Endodermal cell (in vitro differentiated cells): ENCODE data around the gene ST7. TPM values are rescaled to one million over a fixed set of nuclear protein-coding genes. Genes with fewer than 3 reads are reported as not detected.

ENCODE experiments used
- DNase-seq: peaks from one replicate; pipeline ENCODE4 v3.0.0-alpha.2; 2017
- H3K27ac ChIP-seq: 2 replicates; pipeline ENCODE4 v1.5.1; 2013; ENCODE audit warnings: mild to moderate bottlenecking, low read depth, low read length, moderate library complexity
- H3K27me3 ChIP-seq: 2 replicates; pipeline ENCODE4 v1.6.1; 2013; ENCODE audit warnings: mild to moderate bottlenecking, low read length, moderate library complexity; ENCODE audit not compliant: insufficient read depth, control insufficient read depth, poor library complexity, severe bottlenecking
- H3K36me3 ChIP-seq: 2 replicates; pipeline ENCODE4 v1.7.0; 2013; ENCODE audit warnings: mild to moderate bottlenecking, low read length, moderate library complexity; ENCODE audit not compliant: control insufficient read depth, insufficient read depth
- H3K4me1 ChIP-seq: one replicate; pipeline ENCODE4 v1.7.0; 2013; ENCODE audit warnings: low read length; ENCODE audit not compliant: control insufficient read depth, insufficient read depth
- H3K4me3 ChIP-seq: 2 replicates; pipeline ENCODE4 v1.5.1; 2013; ENCODE audit warnings: mild to moderate bottlenecking, low read length, moderate library complexity
- H3K9ac ChIP-seq: 2 replicates; pipeline ENCODE4 v1.6.1; 2013; ENCODE audit warnings: mild to moderate bottlenecking, low read length, moderate library complexity; ENCODE audit not compliant: poor library complexity, severe bottlenecking; ENCODE audit errors: extremely low read depth
- H3K9me3 ChIP-seq: 2 replicates; pipeline ENCODE4 v1.6.1; 2013; ENCODE audit warnings: mild to moderate bottlenecking, low read length, moderate library complexity; ENCODE audit not compliant: control insufficient read depth
- H3K27ac Mint-ChIP-seq: 2 replicates; pipeline ENCODE4 v1.8.0; 2020; ENCODE audit warnings: mixed read lengths
- H3K27me3 Mint-ChIP-seq: 2 replicates; pipeline ENCODE4 v1.8.0; 2021; ENCODE audit warnings: mild to moderate bottlenecking, mixed read lengths; ENCODE audit not compliant: insufficient read depth
- H3K36me3 Mint-ChIP-seq: 2 replicates; pipeline ENCODE4 v1.8.0; 2020; ENCODE audit warnings: low read depth, mixed read lengths
- H3K4me1 Mint-ChIP-seq: 2 replicates; pipeline ENCODE4 v1.8.0; 2020; ENCODE audit warnings: mixed read lengths
- H3K4me3 Mint-ChIP-seq: 2 replicates; pipeline ENCODE4 v1.8.0; 2020; ENCODE audit warnings: mild to moderate bottlenecking, moderate library complexity, mixed read lengths
- H3K9me3 Mint-ChIP-seq: 2 replicates; pipeline ENCODE4 v1.8.0; 2020; ENCODE audit warnings: mild to moderate bottlenecking, mixed read lengths
- CTCF ChIP-seq: fragments of 200-600 bp; sonication (generic); conservative IDR thresholded peaks from 2 replicates; pipeline ENCODE4 v1.5.0; 2021; ENCODE audit warnings: antibody characterized with exemption, mild to moderate bottlenecking
- WGBS, 2 experiments: methylation state at CpG; one replicate each; pipeline versions ENCODE4 v1.1.5 to v1.1.7; 2013; ENCODE audit warnings: missing lambda C conversion rate in 2 of 2, mixed read lengths in 1 of 2; ENCODE audit not compliant: insufficient coverage in 1 of 2, insufficient read length in 1 of 2; 5-methylcytosine and 5-hydroxymethylcytosine counted together
- total RNA-seq, 2 donors: library from RNA; stranded (reverse); fragmentation: NEBNext Ultra II Directional in 1 of 2; extraction: Animal tissue kit (Norgen Biotek cat#: 25700) in 1 of 2; gene quantifications; 2 replicates in 1 of 2; 3 replicates in 1 of 2; pipeline ENCODE4 v1.2.1, GENCODE V29; 2021

The ST7 gene
- total RNA-seq, 2 donors from 2014 or later, result 6.4 to 8.9 TPM

- peaks cover 11% of the 10 kb centered on the region for H3K27me3 Mint-ChIP-seq
- DNase-seq, result no peak
- no peak overlapping the region for H3K27ac Mint-ChIP-seq
- TF ChIP-seq CTCF, result no peak
- H3K27ac ChIP-seq, result no peak overlapping the region
- no peaks in the 10 kb centered on the region for H3K9me3 ChIP-seq
- H3K4me3 ChIP-seq, result no peak overlapping the region
- no peaks in the 10 kb centered on the region for H3K36me3 Mint-ChIP-seq
- no peak overlapping the region for H3K9ac ChIP-seq
- no peaks in the 10 kb centered on the region for H3K4me1 Mint-ChIP-seq
- no peaks in the 10 kb centered on the region for H3K9me3 Mint-ChIP-seq
- peaks cover 13% of the 10 kb centered on the region for H3K27me3 ChIP-seq
- 89 to 91% methylated on average over 4 to 5 of the region's 5 CpGs for WGBS, 2 experiments
- H3K4me3 Mint-ChIP-seq, result no peak overlapping the region
- no peaks in the 10 kb centered on the region for H3K36me3 ChIP-seq
- no peaks in the 10 kb centered on the region for H3K4me1 ChIP-seq
These were observed 141.8 kb downstream of the ST7 start for GRCh38 chr7:117095055-117095454.

GRCh38 chr7:117096330-117096729 lies 143.0 kb downstream of the ST7 start:
- no peak overlapping the region for H3K9ac ChIP-seq
- no peak for DNase-seq

GRCh38 chr7:117096942-117097341 lies 143.6 kb downstream of the ST7 start:
- Mint-ChIP-seq H3K27me3 (peaks cover 5% of the 10 kb centered on the region), H3K36me3 (no peaks in the 10 kb centered on the region), H3K9me3 (no peaks in the 10 kb centered on the region), H3K27ac (no peak overlapping the region), H3K4me1 (no peaks in the 10 kb centered on the region), H3K4me3 (no peak overlapping the region)
- Histone ChIP-seq H3K9ac (no peak overlapping the region), H3K4me1 (no peaks in the 10 kb centered on the region), H3K4me3 (no peak overlapping the region), H3K36me3 (no peaks in the 10 kb centered on the region), H3K27me3 (peaks cover 18% of the 10 kb centered on the region), H3K9me3 (no peaks in the 10 kb centered on the region), H3K27ac (no peak overlapping the region)
- TF ChIP-seq CTCF, result no peak
- DNase-seq, result no peak

More at GRCh38 chr7:117096330-117096729, 143.0 kb downstream of the ST7 start:
- H3K27ac Mint-ChIP-seq, result no peak overlapping the region
- H3K36me3 Mint-ChIP-seq, result no peaks in the 10 kb centered on the region
- no peak for TF ChIP-seq CTCF
- H3K4me1 Mint-ChIP-seq, result no peaks in the 10 kb centered on the region
- peaks cover 5% of the 10 kb centered on the region for H3K27me3 Mint-ChIP-seq
- no peak overlapping the region for H3K4me3 Mint-ChIP-seq
- Histone ChIP-seq H3K27ac (no peak overlapping the region), H3K36me3 (no peaks in the 10 kb centered on the region), H3K4me1 (no peaks in the 10 kb centered on the region), H3K9me3 (no peaks in the 10 kb centered on the region), H3K27me3 (peaks cover 15% of the 10 kb centered on the region), H3K4me3 (no peak overlapping the region)
- WGBS, 2 experiments, result 82% methylated on average over 3 of the region's 4 CpGs; no CpG with 5 or more reads in 1 of the 2 experiments
- H3K9me3 Mint-ChIP-seq, result no peaks in the 10 kb centered on the region
